HG03196 (cell line): ENCODE results near the gene GSTO2.
A peak's percentile ranks its signal among the peaks of the same experiment; 100 is the strongest.

Source experiments
- ATAC-seq: cut with Tn5 transposase; IDR thresholded peaks from one replicate; pipeline ENCODE4 v1.9.1; 2021; ENCODE audit not compliant: unreplicated experiment

Gene GSTO2

GRCh38 chr10:104337985-104338735, 69.2 kb downstream of the GSTO2 start, which contains the start of gene ITPRIP:
ITPRIP (minus strand) TSS chr10:104338465; CDS start chr10:104316051, 22,414 bp downstream.
- peak; percentile 73 for ATAC-seq

DNA sequence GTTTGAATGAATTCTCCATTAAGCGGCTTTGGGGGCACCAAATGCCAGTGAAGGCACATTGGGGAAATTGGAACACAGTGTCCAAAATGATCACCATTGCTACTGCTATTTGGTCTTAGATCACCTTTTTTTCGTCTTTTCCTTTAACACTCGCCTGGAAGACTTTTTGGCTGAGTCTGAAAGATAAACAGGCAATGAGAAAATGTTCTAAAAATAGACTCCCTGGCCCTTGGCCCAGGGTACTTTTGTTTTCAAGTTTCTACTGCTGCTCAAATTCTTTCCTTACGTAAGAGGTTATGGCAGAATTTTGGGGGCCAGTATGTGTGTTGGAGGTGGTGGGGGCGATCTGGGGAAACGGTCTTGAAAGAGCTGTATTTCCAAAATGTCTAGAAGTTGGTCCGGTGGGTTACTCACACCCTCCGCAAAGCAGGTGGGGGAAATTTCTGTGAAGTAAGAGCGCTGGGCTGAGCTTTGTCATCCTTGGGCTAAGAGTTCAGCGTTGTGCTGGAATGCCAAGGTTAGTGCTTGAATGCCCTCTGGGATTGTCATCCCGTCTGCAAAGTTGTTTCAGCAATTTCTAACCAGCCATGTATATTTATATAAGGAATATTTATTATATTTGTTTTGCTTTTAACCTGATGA, 70.6 kb downstream of the GSTO2 start:
- ATAC-seq, result no peak

DNA sequence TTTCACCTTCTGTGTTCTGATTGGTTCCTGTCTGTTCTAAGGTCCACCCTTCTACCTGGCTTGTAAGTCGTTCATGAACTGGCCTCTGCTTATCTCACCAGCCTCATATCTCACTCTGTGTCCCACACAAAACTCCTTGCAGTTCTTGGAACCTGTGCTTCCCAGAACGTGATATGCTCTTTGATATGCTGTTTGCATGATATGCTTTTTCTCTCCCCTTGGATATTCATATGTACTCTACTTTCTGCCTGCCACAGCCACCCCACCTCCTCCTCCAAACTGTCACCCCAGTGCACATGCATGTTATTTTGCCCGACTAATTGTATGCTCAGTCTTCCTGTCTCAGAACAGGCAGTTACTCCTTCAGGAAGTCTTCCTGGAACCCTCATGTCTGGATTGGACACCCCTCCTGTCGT, 71.1 kb downstream of the GSTO2 start:
- no peak for ATAC-seq

- no peak for ATAC-seq
Observed at GRCh38 chr10:104340641-104341040, 71.7 kb downstream of the GSTO2 start.

GRCh38 chr10:104342941-104343411, 74.0 kb downstream of the GSTO2 start:
- no peak for ATAC-seq

GRCh38 chr10:104344219-104344618, 75.2 kb downstream of the GSTO2 start:
- no peak for ATAC-seq

DNA sequence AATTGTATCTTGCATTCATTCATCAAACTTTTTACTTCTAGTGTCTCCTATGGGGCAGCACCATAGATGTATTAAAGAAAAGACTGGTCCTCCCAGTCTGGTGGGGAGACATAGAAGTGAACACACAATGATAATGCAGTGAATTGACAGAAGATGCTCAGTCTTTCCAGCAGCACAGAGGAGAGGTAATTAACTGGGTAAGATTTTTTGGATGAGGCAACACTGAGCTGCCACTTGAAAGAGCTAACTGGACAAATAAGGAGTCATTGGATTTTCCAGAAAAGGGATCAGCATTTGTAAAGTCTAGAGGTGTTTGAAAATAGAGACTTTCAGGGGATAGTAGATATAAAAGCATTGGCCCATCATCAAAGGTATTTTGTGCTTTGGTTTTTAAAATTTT, 76.5 kb downstream of the GSTO2 start:
- ATAC-seq, result no peak

GRCh38 chr10:104345941-104346340, 77.0 kb downstream of the GSTO2 start:
- ATAC-seq, result no peak

- no peak for ATAC-seq
Observed at GRCh38 chr10:104347295-104348045, 78.5 kb downstream of the GSTO2 start.

DNA sequence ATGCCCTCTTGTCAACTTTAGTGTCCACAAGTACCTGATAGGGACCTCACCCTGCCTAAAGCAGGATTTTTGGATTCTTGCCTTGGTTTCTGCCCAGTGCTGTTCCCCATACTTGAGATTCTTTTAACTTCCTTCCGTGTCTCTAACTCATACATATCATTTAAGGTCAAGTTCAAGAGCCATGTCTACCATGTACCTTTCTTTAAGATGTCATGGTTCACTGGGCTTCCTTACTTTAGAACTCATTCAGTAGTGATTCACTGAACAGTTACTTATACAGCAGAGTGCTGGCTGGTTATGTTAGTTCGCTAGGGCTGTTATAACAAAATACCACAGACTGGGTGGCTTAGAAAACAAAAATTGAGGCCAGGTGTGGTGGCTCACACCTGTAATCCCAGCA, 79.6 kb downstream of the GSTO2 start:
- ATAC-seq, result no peak

DNA sequence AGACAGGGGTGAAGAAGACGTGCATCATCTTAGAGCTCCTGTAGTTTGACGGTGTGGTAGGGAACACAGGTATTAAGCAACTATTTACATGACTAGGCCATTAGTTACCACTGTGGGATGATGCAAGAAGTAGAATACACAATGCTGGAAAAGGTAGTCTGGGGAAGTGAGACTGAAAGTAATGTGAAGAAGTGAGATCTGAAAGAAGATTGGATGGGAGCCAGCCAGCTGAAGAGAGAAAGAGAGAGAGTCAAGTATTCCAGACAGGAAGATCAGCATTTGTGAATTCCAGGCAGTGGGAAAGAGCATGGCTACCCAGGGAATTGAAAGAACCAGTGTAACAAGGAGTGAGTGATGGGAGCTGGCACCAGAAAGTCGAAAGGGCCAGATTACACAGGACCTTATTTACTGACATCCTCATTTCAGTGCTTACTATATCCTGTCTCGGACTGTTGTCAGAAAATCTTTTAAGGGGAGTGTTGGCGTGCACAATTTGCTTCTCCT, 80.7 kb downstream of the GSTO2 start:
- ATAC-seq, result peak; percentile 38

DNA sequence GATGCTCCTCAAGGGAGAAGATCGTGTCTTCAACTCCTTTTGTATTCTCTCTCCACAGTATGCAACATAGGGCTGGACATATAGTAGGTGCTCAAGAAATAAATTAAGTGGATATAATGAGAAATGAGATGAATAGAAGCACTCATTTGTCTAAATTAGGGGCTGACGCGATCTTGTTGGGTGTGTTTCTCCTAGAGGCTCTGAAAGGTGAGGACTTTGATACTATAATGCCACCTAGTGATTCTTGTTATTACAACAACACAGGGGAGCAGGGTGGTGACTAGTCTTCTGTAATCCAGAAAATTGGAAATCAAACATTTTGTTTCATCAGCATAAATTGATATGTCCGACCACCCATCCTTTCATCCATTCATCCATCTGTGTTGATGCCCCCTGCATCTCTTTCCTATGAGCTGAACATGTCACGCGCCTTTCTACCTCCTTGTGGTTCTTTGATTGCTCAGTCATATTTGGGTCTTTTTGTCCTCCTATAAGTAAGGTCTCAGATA, 81.2 kb downstream of the GSTO2 start:
- peak; percentile 44 for ATAC-seq

DNA sequence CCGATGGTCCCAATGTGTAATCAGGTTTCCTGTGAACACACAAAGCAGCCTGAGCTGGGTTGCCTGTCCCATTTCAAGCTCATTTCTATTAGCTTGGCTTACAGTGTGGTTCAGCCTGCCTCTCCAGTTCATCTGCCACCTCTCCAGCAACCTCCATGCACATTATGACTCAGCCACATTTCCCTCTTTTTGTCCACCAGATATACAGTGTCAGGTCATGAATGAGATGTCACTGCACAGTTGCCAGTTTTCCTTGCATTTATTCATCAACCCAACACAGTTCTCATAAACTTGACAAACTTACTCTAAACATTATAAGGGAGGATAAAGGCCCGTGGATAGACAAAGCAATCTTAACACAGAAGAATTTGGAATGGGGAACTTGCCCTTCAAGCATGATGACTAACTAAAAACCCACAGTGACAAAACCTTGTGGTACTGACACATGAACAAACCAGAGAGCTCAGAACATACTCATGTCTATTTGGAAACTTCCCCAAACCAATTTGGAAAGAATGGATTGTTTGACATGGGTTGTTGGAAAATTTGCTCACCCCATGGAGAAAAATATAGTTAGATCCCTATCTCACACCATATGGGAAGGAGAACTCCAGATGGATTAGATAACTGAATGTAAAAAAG, 82.2 kb downstream of the GSTO2 start:
- ATAC-seq, result peak; percentile 26

DNA sequence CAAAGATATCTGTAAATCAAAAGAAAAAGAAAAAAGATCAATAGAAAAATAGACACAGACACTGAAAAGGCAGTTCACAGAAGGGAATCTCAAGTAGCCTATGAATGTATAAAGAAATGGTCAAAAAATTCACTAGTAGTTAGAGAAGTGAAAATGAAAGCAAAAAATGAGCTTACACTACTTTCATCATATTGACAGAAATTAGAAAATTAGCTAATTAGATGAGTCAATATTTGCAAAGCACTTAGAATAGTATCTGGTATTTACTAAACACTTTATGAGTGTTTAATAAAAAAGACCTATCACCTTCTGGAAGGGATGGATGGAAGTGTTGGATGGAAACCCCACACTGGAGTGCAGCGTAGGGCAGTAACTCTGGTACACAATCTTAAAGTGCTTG, 82.9 kb downstream of the GSTO2 start:
- ATAC-seq, result no peak

DNA sequence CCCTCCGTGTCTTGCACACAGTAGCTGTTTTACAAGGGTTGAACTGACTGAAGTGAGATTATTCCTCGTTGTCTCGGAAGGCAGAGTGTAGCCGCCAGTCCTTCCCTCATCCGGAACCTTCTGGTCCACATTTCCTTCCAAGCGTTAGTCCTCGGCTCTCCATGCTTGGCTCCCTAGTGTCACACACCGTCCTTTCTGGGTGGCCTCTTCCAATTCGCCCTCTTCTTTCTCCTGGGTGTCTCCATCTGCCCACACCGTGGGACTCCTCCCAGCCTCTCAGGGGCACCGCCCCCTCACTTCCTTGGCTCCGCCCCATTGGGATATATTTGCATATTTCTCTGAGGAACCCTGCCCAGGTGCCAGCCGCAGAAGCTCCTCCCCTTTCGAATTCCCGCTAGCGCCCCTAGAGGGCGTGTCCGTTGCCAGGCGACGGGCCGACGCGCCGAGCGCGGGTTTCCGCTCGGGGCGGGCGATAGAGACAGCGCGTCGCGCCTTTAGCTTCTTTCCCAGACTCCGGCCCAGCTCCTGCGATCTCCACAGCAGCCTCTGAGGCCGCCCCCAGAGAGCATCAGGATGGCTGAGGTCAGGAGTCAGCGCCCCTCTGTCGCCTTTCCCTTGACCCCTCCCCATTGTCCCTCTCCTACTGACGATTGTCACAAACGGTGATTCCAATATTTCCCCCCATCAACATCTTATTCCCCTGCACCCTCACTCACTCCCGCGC, 84.5 kb downstream of the GSTO2 start, which contains the start of gene CFAP58:
Gene CFAP58, plus strand, starts transcription at position 509 of the 724 bp plus-strand sequence. Its CDS starts 65 bp downstream, at position 574.
- peak; percentile 63 for ATAC-seq
